Measurements from ENCODE around the gene FKBP5. TPM values are rescaled to one million over a fixed set of nuclear protein-coding genes. Genes with fewer than 3 reads are reported as not detected.
"Not testable (repeated sequence)": the region's sequence is repeated elsewhere in the genome, so short reads cannot be mapped to it uniquely, and the experiment has no call there.

FKBP5 gene
- total and polyA plus RNA-seq, 3 donors from 2014 or later, result 86.8 to 185 (median 156) TPM

- Histone ChIP-seq H3K4me3 (no peak overlapping the region), H3K9me3 (no peaks in the 10 kb centered on the region), H3K4me1 (peaks cover 3% of the 10 kb centered on the region), H3K36me3 (ENCODE audit: low read depth, missing control alignments) (no peaks in the 10 kb centered on the region), H3K27ac (no peak overlapping the region), H3K27me3 (no peaks in the 10 kb centered on the region)
- DNase-seq, result no peak
- intact Hi-C loops (cut with DNase I; ENCODE audit: low total_unique reads), result no loop called here
- TF ChIP-seq POLR2A (IDR thresholded peaks at IDR 0.05) (no peak), CTCF (IDR thresholded peaks at IDR 0.05) (no peak)
- WGBS, 2 donors, result 81 to 85% methylated on average over 4 of the region's 4 CpGs
Observed at GRCh38 chr6:35707714-35708407, 19.1 kb upstream of the FKBP5 start.

- 66 to 73% methylated on average over 3 of the region's 3 CpGs for WGBS, 2 donors
- Histone ChIP-seq H3K27ac (no peak overlapping the region), H3K4me3 (no peak overlapping the region), H3K36me3 (ENCODE audit: low read depth, missing control alignments) (no peaks in the 10 kb centered on the region), H3K4me1 (no peaks in the 10 kb centered on the region), H3K9me3 (no peaks in the 10 kb centered on the region), H3K27me3 (no peaks in the 10 kb centered on the region)
- TF ChIP-seq CTCF (IDR thresholded peaks at IDR 0.05), result no peak
- no peak for TF ChIP-seq POLR2A (IDR thresholded peaks at IDR 0.05)
- intact Hi-C loops (cut with DNase I; ENCODE audit: low total_unique reads), result no loop called here
- no peak for DNase-seq
Observed at GRCh38 chr6:35706468-35706867, 17.8 kb upstream of the FKBP5 start.

GRCh38 chr6:35703554-35703953, 14.8 kb upstream of the FKBP5 start:
- H3K4me3 ChIP-seq, result no peak overlapping the region
- H3K27me3 ChIP-seq, result no peaks in the 10 kb centered on the region
- H3K36me3 ChIP-seq (ENCODE audit: low read depth, missing control alignments), result no peaks in the 10 kb centered on the region
- intact Hi-C loops (cut with DNase I; ENCODE audit: low total_unique reads), result no loop called here
- H3K27ac ChIP-seq, result no peak overlapping the region
- H3K4me1 ChIP-seq, result no peaks in the 10 kb centered on the region
- no peak for TF ChIP-seq POLR2A (IDR thresholded peaks at IDR 0.05)
- no peak for TF ChIP-seq CTCF (IDR thresholded peaks at IDR 0.05)
- DNase-seq, result no peak
- no peaks in the 10 kb centered on the region for H3K9me3 ChIP-seq

- Histone ChIP-seq H3K27me3 (no peaks in the 10 kb centered on the region), H3K36me3 (ENCODE audit: low read depth, missing control alignments) (no peaks in the 10 kb centered on the region), H3K4me3 (no peak overlapping the region), H3K9me3 (no peaks in the 10 kb centered on the region), H3K4me1 (no peaks in the 10 kb centered on the region), H3K27ac (no peak overlapping the region)
- no peak for DNase-seq
- intact Hi-C loops (cut with DNase I; ENCODE audit: low total_unique reads), result no loop called here
- TF ChIP-seq POLR2A (IDR thresholded peaks at IDR 0.05) (no peak), CTCF (IDR thresholded peaks at IDR 0.05) (no peak)
- 90 to 93% methylated on average over 2 to 3 of the region's 3 CpGs for WGBS, 2 donors
Observed at GRCh38 chr6:35698858-35699257, 10.1 kb upstream of the FKBP5 start.

GRCh38 chr6:35698430-35698829, 9.7 kb upstream of the FKBP5 start:
- H3K4me3 ChIP-seq; H3K27ac ChIP-seq; DNase-seq; H3K9me3 ChIP-seq; H3K27me3 ChIP-seq; intact Hi-C loops (cut with DNase I; ENCODE audit: low total_unique reads); H3K4me1 ChIP-seq; H3K36me3 ChIP-seq (ENCODE audit: low read depth, missing control alignments): not testable (repeated sequence)
- 88 to 94% methylated on average over 7 of the region's 7 CpGs for WGBS, 2 donors

Data from testis (tissue), 3 donors.